Breast epithelium (tissue), 4 donors: ENCODE results near the gene ACLY. TPM values are rescaled to one million over a fixed set of nuclear protein-coding genes. Genes with fewer than 3 reads are reported as not detected.
A peak's percentile ranks its signal among the peaks of the same experiment; 100 is the strongest.
"Not testable (repeated sequence)": the region's sequence is repeated elsewhere in the genome, so short reads cannot be mapped to it uniquely, and the experiment has no call there.

Experiments used
- DNase-seq, 2 donors: peaks; one replicate each; pipeline ENCODE4 v3.0.0-alpha.2; 2019; ENCODE audit warnings: low spot score in 2 of 2
- H3K27ac ChIP-seq, 2 donors: fragments of 200-600 bp; sonication (generic) in 1 of 2; one replicate each; pipeline ENCODE4 v1.5.1; 2016 to 2019; ENCODE audit warnings: mild to moderate bottlenecking in 1 of 2
- H3K27me3 ChIP-seq, 2 donors: fragments of 200-600 bp; sonication (generic) in 1 of 2; one replicate each; pipeline versions ENCODE4 v1.5.1 to v1.6.0; 2017 to 2019; ENCODE audit warnings: control low read depth in 1 of 2, mild to moderate bottlenecking in 1 of 2
- H3K36me3 ChIP-seq: fragments of 200-600 bp; one replicate; pipeline ENCODE4 v1.5.1; 2019
- H3K4me1 ChIP-seq, 2 donors: fragments of 200-600 bp; sonication (generic); one replicate each; pipeline ENCODE4 v1.5.1; 2016 to 2019; ENCODE audit warnings: control low read depth in 1 of 2
- H3K4me3 ChIP-seq, 3 donors: fragments of 200-600 bp; sonication (generic); 1 replicate in 2 of 3; 2 replicates in 1 of 3; pipeline ENCODE4 v1.5.1; 2016 to 2019; ENCODE audit warnings: mild to moderate bottlenecking in 3 of 3, moderate library complexity in 2 of 3
- H3K9me3 ChIP-seq, 2 donors: fragments of 200-600 bp; sonication (generic) in 1 of 2; one replicate each; pipeline ENCODE4 v1.5.1; 2016 to 2019; ENCODE audit warnings: control low read depth in 1 of 2
- CTCF ChIP-seq, 3 donors: fragments of 450-650 bp; IDR thresholded peaks; one replicate each; pipeline ENCODE4 v1.5.1; 2016 to 2017; ENCODE audit warnings: antibody characterized with exemption in 3 of 3, mild to moderate bottlenecking in 3 of 3, moderate library complexity in 3 of 3
- POLR2A ChIP-seq: fragments of 450-650 bp; IDR thresholded peaks from one replicate; pipeline ENCODE4 v1.6.1; 2016; ENCODE audit warnings: antibody characterized with exemption, mild to moderate bottlenecking, moderate library complexity
- POLR2AphosphoS5 ChIP-seq, 3 donors: sonication (generic); formaldehyde crosslinking; IDR thresholded peaks; one replicate each; pipeline ENCODE4 v1.6.1; 2017; ENCODE audit warnings: antibody characterized with exemption in 3 of 3
- intact Hi-C: fragments of 100-400 bp; cut with DNase I; formaldehyde crosslinking; loops from one replicate; pipeline ENCODE4 v1.15.1; 2023; ENCODE audit warnings: low total_unique reads
- total RNA-seq, 3 donors: library from RNA; depleted of rRNA; stranded (reverse); fragments of >200 nt; gene quantifications; one replicate each; pipeline ENCODE4 v1.1.0, GENCODE V29; 2016

The ACLY gene
- total RNA-seq, 3 donors from 2014 or later = 50.1 to 84.2 (median 66.3) TPM

- DNase-seq = no peak
- Histone ChIP-seq H3K4me3 (peak within 1 kb of the TSS in 2 of 3 donors; percentile 90 to 94), H3K36me3 (no peaks in the 10 kb centered on the region), H3K27ac (peak within 1 kb of the TSS; percentile 83 to 90), H3K4me1 (no peaks in the 10 kb centered on the region), H3K9me3 (no peaks in the 10 kb centered on the region), H3K27me3 (no peaks in the 10 kb centered on the region)
- TF ChIP-seq POLR2AphosphoS5 (IDR thresholded peaks at IDR 0.05) = no peak
- TF ChIP-seq CTCF (IDR thresholded peaks at IDR 0.05) = no peak
- TF ChIP-seq POLR2A = no peak
- intact Hi-C loops = no loop called here
Measured at GRCh38 chr17:41837761-41838538, 80.8 kb downstream of the ACLY start, which contains the start of gene KLHL10. Gene KLHL10, plus strand, starts transcription at chr17:41837825. Its CDS starts 108 bp downstream, at chr17:41837933.

- intact Hi-C loops = no loop called here
- DNase-seq = no peak
- no peaks in the 10 kb centered on the region for H3K36me3 ChIP-seq
- H3K9me3 ChIP-seq = no peaks in the 10 kb centered on the region
- H3K4me3 ChIP-seq = peak overlapping the region; percentile 90 to 94 (median 94)
- H3K27me3 ChIP-seq = no peaks in the 10 kb centered on the region
- peak overlapping the region; percentile 83 to 90 for H3K27ac ChIP-seq
- no peak for TF ChIP-seq POLR2A
- TF ChIP-seq POLR2AphosphoS5 (IDR thresholded peaks at IDR 0.05) = no peak
- no peak for TF ChIP-seq CTCF (IDR thresholded peaks at IDR 0.05)
- H3K4me1 ChIP-seq = no peaks in the 10 kb centered on the region
Measured at GRCh38 chr17:41836550-41837196, 82.1 kb downstream of the ACLY start.

- TF ChIP-seq POLR2A = no peak
- TF ChIP-seq POLR2AphosphoS5 (IDR thresholded peaks at IDR 0.05) = peak in 1 of 3 donors; percentile 49
- TF ChIP-seq CTCF (IDR thresholded peaks at IDR 0.05) = no peak
- intact Hi-C loops = no loop called here
Measured at GRCh38 chr17:41835800-41836549, 82.8 kb downstream of the ACLY start, which contains the start of gene NT5C3B. Gene NT5C3B, minus strand, starts transcription at chr17:41836232. Its CDS starts 39 bp downstream, at chr17:41836193.

GRCh38 chr17:41835214-41835799 is 83.4 kb downstream of the ACLY start:
- Histone ChIP-seq H3K36me3 (no peaks in the 10 kb centered on the region), H3K27ac (peak overlapping the region; percentile 83 to 90), H3K4me1 (no peaks in the 10 kb centered on the region), H3K4me3 (peak overlapping the region; percentile 90 to 94 (median 94)), H3K9me3 (no peaks in the 10 kb centered on the region), H3K27me3 (no peaks in the 10 kb centered on the region)
- TF ChIP-seq CTCF (IDR thresholded peaks at IDR 0.05) = no peak
- TF ChIP-seq POLR2A = no peak
- no peak for TF ChIP-seq POLR2AphosphoS5 (IDR thresholded peaks at IDR 0.05)
- DNase-seq = no peak
- intact Hi-C loops = no loop called here

More at GRCh38 chr17:41835800-41836549, 82.8 kb downstream of the ACLY start, which contains the start of gene NT5C3B:
- peak in 1 of 2 donors; percentile 46 for DNase-seq
- no peaks in the 10 kb centered on the region for H3K4me1 ChIP-seq
- no peaks in the 10 kb centered on the region for H3K36me3 ChIP-seq
- peak within 1 kb of the TSS; percentile 83 to 90 for H3K27ac ChIP-seq
- peak within 1 kb of the TSS; percentile 90 to 94 (median 94) for H3K4me3 ChIP-seq
- H3K27me3 ChIP-seq = no peaks in the 10 kb centered on the region
- H3K9me3 ChIP-seq = no peaks in the 10 kb centered on the region

GRCh38 chr17:41829961-41830360 is 88.8 kb downstream of the ACLY start:
- H3K4me3 ChIP-seq, H3K9me3 ChIP-seq, H3K27me3 ChIP-seq, intact Hi-C loops, H3K4me1 ChIP-seq, DNase-seq, H3K27ac ChIP-seq, H3K36me3 ChIP-seq: not testable (repeated sequence)
